Measurements from ENCODE around the gene ASAP2.

GRCh38 chr2:9184361-9184760 lies 22.3 kb upstream of the ASAP2 start:
- TF ChIP-seq, protein P1, sequence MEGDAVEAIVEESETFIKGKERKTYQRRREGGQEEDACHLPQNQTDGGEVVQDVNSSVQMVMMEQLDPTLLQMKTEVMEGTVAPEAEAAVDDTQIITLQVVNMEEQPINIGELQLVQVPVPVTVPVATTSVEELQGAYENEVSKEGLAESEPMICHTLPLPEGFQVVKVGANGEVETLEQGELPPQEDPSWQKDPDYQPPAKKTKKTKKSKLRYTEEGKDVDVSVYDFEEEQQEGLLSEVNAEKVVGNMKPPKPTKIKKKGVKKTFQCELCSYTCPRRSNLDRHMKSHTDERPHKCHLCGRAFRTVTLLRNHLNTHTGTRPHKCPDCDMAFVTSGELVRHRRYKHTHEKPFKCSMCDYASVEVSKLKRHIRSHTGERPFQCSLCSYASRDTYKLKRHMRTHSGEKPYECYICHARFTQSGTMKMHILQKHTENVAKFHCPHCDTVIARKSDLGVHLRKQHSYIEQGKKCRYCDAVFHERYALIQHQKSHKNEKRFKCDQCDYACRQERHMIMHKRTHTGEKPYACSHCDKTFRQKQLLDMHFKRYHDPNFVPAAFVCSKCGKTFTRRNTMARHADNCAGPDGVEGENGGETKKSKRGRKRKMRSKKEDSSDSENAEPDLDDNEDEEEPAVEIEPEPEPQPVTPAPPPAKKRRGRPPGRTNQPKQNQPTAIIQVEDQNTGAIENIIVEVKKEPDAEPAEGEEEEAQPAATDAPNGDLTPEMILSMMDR (IDR thresholded peaks at IDR 0.05) = no peak
- no peak for TF ChIP-seq POLR2A (IDR thresholded peaks at IDR 0.05)

Measured in transverse colon (tissue), 3 donors.